Stimulated activated CD4-positive, alpha-beta T cell treated with anti-CD3 and anti-CD28 coated beads, Interleukin-4, amount 100 ng/mL, for 48 hours (primary cell): ENCODE results near the gene CNTLN.
"Not testable (repeated sequence)": the region's sequence is repeated elsewhere in the genome, so short reads cannot be mapped to it uniquely, and the experiment has no call there.

Experiments used
- DNase-seq, 2 donors: peaks; one replicate each; pipeline ENCODE4 v3.0.0-alpha.2; 2020; ENCODE audit warnings: low read depth in 2 of 2

Gene CNTLN

DNA sequence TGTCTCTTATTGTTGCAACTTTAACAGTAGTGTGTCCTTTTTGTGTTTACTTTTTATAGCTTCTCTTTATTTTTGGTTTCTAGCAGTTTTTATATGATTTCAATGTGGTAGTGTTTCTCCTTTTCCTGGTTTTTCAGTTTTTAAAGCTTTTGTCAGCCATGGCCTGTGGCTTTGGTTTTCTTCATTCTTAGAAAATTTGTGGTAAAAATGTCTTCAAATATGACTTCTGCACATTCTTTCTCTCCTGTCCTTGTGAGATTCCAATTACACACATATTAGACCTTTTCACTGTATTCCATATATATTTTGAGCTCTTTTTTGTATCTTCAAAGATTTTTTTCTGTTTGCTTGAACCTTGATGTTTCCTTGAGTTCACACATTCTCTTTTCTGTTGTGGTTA is 180.5 kb downstream of the CNTLN start:
- no peak for DNase-seq

DNA sequence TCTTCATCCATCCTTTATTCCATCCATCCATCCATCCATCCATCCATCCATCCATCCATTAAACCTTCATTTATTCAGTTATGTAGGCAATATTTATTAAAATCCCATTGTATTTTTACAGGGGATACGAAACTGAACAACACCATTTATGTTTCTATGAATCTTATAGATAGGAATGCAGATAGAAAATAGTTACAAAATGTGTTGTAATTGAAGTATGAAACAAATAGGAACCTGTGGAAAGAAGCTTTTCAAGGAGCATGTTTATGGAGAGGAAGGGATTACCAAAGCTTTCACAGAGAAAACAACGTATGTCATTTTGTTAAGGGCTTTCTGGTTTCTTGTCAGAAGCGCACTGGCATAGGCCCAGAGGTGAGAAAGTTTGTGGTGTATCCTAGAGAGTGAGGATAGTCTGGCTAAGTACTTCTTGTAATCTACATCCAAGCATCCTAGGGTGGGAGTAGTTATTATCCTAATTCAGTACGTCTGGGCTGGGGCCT is 184.0 kb downstream of the CNTLN start:
- DNase-seq, result no peak

DNA sequence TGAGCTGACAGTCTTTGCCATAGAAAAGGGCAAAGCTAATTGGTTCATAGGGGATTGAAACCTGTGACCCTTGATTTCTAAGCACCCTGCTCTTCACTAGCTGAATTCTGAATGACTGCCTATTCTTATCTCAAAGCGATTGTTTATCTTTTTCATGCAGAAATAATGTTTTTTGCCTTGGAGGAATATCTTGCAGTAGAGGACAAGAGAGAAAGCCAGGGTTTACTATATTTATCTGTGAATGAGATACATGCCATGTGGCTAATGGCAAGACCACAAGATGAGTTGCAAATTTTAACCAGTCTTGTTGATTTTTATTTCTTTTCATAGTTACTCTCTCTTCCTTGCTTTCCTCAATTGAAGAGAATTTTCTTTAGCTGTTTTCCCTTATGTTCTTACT is 185.0 kb downstream of the CNTLN start:
- no peak for DNase-seq

DNA sequence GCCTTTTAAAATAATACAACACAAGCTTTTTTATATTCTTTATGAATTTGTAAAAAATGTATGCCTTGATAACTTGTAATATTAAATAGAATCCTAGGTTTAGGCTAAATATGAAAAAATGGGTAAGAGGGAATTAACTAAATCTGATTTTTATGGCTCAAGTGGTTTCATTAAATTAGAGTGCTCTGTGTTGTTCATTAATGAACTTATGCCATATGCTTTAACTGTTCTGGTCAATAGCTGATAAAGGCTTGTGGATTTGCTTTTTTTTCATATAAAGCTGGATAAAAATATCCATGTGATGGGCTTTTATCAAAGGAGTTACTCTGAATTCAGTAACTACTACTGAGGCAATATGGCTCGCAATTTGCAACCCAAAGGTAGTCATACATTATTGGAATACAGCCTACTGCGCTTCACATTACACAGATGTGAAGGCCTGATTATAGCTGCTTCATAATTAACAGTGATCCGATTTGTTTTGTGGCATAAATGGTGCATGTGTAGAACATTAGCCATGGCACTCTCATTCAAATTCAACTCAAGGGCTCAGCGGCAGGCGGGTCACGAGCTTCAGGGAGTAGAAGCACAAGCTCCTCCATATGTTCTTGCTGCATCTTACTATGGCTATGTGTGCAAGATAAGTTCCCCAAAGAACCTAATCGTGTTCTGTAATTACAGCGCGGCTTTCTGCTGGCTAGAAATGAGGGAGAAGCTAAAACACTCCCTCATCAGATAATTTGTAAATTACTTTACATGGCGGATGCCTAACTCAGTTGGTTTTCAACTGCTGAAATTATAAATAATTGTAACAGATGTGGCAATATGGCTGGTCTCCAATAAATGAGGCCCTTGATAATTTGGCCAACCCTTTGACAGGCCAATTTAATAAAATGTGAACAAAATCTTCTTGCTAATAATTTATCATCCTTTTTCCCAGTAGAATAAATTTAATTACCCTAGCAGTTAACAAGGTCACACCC is 188.3 kb downstream of the CNTLN start:
- DNase-seq, result no peak

DNA sequence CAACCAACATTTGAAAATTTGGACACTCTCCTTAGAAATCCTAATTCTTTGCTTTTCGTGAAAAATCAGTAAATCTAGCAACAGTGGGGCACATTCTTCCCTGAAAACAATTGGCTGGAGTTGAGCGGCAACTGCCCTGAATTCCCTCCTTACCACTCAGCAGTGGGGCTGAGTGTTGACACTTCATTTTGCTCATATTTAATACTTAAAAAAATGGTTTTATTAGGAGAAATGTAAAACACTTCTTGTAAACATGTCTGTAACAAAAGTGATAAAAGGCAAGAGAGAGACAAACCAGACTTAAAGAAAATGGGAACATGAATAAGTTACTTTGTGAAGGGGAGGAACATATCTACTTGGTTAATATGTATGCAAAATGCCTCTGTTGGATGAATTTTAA is 193.5 kb downstream of the CNTLN start:
- DNase-seq, result no peak

DNA sequence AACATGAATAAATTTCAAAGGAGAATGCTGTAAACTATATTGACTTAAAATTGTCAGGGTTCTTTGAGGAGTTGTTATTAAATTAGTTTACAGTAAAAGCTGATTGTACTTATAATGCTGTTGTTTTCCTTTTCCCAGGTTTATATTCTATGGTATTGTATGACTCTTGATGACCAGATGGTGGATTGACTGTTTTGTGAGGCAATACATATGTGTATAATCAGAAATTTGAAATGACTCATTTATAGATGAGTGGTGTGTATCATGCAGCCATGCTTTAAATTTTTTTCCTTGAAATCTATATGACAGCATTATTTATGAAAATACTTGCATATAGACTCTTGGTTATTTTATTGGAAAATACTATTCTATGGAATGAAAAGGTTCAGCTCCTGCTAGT is 195.3 kb downstream of the CNTLN start:
- DNase-seq, result no peak

DNA sequence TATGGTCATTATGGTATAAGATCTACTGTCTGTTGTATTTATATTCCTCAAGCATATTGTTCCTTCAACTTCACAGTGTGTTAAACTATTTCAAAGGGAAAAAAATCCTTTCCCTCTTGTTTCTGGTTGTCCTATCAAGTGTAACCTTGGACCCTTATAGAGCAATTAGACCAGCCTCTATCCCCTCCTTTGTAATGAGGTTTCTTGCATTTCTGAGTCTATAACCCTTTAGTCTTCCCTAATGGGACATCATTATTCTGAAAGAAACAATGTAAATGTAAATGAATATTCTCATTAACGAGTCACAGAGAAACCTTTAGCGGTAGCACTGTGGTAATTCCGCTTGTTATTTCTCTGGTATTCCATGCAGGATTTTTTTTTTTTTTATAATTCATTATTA is 197.3 kb downstream of the CNTLN start:
- no peak for DNase-seq

DNA sequence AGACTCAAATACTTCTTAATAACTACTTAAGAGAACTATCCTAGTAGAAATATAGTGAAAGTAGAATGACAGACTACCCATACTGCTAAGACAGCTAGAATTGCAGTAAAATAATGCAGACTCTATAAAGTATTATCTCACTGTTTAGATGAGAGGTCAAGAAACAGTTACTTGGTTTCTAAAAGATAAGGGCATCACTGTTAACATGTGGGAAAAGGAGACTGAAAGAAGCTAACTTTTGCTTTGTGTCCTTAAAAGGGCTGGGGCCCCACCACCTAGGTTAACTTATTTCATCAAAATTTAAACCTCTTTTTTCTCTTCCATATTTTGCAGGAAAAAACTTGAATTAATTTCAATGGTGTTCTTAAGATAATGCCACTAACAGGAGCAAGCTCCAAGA is 204.3 kb downstream of the CNTLN start:
- no peak for DNase-seq

DNA sequence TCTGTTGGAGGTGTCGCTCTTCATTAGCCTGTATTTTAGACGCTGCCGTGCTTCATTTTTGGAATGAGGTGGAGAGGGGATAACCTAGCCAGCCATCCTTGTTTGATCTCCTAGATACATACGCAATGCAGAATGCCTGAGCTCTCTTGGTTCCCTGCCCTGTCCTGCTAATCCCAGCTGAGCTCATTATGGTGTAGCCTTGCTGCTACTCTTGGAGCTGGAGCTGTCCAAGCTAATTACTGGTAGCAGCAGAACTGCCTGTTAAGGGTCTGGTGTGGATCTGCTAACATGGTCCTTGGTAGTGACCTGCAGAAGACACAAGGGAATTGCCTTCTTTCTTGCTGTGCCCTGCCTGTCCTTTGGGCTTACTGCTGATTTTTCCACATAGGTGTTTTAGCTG is 207.9 kb downstream of the CNTLN start:
- no peak for DNase-seq

DNA sequence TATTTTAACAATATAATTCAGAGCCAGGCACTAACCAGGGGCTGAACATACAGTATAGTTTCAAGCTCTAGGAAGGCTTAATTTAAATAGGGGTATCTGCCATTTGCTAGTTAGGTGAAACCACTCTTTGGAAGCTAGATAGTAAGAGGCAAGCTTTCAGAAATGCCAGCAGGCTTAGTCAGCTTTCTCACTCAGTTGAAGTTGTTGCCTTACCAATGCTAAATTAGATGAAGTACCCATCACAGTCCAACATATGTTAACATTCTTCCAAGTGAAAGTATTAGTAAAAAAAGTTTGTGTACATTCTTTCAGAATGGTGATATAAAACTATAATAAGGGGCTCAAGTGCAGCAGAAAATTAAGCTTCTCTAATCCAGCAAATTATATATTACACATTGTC is 215.0 kb downstream of the CNTLN start:
- no peak for DNase-seq

DNA sequence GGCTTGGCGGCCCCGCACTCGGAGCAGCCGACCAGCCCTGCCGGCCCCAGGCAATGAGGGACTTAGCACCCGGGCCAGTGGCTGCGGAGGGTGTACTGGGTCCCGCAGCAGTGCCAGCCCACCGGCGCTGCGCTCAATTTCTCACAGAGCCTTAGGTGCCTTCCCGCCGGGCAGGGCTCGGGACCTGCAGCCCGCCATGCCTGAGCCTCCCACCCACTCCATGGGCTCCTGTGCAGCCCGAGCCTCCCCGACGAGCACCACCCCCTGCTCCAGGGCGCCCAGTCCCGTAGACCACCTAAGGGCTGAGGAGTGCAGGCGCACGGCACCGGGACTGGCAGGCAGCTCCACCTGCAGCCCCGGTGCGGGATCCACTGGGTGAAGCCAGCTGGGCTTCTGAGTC is 219.2 kb downstream of the CNTLN start:
- not testable (repeated sequence) for DNase-seq

DNA sequence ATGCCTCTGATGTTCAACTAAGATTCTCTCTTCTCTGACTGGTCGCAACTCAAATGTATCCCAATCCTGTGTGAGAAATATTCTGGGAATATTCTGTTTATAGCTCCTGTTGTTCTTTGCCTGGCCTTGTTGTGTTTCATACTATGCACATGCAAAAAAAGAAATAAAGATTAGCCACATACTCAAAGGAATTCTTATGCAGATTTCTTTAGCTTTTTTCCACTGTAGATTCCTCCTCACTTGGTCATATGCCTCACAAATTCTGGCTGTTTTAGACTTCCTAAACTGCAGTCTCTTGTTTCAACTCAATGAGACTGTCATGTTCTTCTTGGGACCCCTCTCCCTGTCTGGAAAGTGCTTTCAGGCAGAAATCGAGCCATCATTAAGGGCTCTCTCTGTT is 226.5 kb downstream of the CNTLN start:
- no peak for DNase-seq

DNA sequence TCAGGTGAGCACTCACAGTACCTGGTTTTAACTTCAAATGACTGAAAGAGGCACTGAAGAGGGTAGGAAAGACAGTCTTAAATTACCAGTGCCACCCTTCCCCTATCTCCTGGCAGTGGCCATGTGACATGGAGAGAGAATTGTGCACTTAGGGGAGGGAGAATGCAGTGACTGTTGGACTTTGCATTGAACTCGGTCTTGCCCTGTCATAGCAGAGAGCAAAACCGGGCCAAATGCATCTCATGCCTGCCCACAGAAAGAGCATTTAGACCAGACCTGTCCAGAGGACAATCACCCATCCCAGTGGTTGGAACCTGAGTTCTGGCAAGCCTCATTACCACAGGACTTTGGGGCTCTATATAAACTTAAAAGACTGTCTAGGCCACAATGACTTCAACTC is 232.2 kb downstream of the CNTLN start:
- no peak for DNase-seq

DNA sequence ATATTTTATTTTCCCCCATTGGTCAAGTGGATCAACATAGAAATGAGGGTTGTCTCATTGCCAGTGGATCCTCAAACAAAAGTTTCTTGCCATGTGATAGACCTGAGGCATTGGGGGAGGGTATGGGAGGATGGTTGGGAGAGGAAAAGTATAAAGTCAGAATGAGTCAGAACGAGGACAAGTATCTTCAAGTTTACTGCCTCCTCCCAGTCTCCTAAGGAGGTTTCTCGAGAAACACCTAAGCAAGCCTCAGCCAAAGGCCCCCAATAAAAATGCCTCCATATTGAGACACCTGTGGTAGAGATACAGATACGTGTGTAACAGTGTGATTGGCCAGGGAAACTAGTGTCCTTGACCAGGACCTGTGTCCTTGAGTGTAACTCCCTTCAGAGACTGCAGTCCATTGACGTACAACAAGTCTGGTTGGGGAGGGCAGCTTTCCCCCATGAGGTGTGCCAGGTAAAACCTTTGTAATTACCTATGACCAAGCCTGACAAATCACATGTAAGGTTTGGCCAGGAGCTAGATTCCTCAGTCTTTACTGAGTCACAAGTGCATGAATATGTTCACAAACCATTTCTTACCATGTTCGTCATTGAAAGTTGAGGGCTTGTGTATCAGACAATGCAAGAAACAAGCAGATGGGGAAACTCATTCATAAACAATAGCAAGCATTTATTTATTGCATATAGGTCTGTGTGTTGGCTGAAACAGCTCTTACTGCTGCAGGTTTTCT is 245.5 kb downstream of the CNTLN start:
- DNase-seq, result no peak

DNA sequence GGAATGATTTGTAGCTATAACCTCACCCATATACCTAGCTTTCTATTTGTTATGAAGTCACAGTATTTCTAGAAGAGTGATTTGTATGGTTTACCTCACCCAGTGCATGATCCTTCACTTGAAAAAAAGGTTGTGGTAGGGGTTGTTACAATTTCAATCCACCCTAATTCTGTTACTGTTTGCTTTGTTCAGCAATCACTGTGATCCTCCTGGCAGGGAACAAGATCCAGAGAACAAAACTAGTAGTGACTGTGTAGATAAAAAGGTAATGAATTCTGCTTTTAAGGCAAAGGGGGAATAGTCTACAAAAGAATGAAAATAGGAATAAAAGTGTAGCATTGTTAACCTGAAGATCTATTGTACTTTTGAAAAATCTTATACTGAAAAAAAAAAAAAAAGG is 252.7 kb downstream of the CNTLN start:
- DNase-seq, result no peak

DNA sequence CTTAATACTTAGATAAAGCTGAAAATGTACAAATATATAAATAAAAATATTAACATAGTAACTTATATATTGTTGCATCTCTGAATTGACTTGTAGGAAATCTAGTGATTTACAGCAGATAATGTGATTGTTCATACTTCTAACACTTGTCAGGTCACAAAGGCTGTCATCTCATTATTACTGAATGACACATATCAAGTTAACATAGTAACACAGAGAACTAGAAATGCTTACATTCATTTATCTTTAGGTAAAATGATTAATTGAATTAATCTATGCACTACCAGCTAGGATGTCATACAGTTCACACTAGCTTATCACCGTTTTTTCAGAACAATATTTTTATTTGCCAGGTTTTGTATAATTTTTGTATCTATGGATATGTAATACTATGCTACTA is 254.2 kb downstream of the CNTLN start:
- no peak for DNase-seq

DNA sequence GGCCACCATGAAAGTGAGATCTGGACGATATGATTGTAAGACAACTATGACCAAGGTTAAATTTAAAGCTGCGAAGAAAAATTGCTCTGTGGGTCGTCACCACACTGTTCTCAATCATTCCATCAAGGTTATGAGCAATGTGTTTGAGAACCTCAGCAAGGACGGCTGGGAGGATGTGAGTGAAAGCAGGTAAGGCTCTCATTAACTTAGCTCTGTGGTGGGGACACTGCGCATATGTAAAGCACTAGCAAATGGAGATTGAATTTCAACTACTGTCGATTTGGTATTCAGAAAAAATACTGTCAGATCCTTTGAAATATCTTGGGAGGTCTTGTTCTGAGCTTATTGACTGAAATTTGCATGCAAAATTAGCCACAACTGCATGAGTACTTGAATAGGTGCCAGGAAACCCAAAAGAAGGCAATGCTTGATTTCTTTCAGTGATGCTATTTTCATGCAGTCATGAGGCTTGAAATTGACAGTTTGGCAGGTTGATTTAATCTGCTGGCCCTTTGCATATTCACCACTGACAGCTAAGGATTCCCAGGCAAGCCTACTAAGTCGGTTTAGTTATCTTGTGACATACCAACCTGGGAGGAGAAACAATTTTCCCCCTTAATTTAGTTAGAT is 260.2 kb downstream of the CNTLN start:
- DNase-seq, result no peak

DNA sequence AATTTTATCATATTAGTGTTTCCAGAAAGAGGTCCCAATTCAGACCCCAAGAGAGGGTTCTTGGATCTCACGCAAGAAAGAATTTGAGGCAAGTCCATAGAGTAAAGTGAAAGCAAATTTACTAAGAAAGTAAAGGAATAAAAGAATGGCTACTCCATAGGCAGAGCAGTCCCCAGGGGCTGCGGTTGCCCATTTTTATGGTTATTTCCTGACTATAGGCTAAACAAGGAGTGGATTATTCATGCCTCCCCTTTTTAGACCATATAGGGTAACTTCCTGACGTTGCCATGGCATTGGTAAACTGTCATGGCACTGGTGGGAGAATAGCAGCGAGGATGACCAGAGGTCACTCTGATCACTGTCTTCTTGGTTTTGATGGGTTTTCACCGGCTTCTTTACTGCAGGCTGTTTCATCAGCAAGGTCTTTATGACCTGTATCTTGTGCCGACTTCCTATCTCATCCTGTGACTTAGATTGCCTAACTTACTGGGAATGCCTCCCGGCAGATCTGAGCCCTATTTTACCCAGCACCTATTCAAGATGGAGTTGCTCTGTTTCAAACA is 262.4 kb downstream of the CNTLN start:
- DNase-seq, result not testable (repeated sequence)

DNA sequence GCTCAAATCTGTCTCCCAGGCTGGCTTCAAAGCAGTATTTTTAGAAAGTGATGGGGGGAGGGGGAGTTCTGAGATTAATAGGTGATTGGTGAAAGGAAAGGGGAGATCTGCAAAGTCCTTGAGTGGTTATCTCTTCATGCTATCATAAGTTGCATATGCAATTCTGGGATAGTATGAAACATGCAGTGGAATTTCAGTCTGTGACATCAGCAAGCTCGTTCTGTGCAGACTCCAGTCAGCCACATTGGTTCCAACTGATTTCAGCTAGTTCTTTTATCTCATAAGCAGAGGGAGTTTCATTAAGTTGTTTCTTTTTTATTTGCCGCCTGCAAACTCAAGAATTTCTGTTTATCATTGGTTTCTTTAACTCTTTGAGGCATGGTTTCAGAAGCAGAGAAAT is 263.5 kb downstream of the CNTLN start:
- DNase-seq, result no peak

DNA sequence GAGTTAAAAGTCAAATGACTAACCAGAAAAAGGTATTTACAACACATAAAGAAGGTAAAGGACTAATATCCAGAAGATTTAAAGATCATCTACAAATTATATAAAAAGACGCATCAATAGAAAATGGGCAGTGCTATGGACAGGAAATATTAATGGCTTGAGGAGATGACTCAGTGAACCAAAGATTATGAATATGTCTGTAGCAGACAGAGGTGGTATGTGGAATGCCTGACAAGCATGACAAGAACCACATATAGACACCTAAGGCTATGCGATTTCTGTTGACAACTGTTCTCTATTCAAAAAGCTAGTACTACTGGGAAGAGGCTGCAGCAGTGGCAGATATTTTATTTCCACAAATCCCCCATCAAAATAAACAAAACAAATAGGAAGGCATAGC is 267.0 kb downstream of the CNTLN start:
- DNase-seq, result no peak

DNA sequence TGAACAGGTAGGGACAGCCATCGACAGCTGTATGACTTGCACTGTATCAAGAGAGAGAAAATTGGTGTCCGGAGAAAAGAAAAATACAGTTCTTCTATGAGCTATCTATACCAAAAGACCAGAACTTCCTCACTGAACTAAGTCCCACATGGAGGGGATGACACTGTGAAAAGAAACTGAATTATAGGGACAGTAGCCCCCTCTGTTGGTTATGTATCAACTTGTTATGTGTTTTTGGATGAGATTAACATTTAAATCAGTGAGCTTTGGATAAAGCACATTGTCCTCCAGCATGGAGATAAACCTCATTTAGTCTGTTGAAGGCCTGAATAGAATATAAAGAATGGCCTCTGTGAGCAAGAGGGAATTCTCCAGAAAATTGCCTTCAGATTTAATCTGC is 267.5 kb downstream of the CNTLN start:
- DNase-seq, result no peak

DNA sequence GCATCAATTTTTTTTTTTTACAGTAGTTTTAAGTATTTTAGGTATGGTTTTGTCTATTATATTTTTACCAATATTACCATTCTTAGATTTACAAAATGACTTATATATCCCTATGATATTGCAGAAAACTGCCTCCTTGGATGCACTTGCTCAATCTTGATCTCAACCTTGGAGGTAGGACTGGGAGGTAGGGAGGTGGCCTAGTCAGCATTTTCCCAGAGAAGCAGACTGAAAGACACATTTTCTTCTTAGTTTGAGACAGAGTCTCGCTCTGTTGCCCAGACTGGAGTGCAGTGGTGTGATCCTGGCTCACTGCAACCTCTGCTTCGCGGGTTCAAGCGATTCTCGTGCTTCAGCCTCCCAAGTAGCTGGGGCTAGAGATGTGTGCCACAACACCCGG is 268.7 kb downstream of the CNTLN start:
- no peak for DNase-seq
